Skeletal muscle cell (primary cell): Measurements from ENCODE around the gene IL19.

Source experiments
- DNase-seq: peaks from one replicate; pipeline ENCODE4 v3.0.0-alpha.2; 2010; ENCODE audit warnings: low read depth
- H3K4me3 ChIP-seq: 2 replicates; pipeline ENCODE4 v1.5.1; 2011; ENCODE audit warnings: low read depth, mild to moderate bottlenecking, control low read depth, low read length, moderate library complexity

Gene IL19

GRCh38 chr1:206872139-206872538 lies 101.6 kb downstream of the IL19 start:
- H3K4me3 ChIP-seq = no peak overlapping the region
- no peak for DNase-seq

DNA sequence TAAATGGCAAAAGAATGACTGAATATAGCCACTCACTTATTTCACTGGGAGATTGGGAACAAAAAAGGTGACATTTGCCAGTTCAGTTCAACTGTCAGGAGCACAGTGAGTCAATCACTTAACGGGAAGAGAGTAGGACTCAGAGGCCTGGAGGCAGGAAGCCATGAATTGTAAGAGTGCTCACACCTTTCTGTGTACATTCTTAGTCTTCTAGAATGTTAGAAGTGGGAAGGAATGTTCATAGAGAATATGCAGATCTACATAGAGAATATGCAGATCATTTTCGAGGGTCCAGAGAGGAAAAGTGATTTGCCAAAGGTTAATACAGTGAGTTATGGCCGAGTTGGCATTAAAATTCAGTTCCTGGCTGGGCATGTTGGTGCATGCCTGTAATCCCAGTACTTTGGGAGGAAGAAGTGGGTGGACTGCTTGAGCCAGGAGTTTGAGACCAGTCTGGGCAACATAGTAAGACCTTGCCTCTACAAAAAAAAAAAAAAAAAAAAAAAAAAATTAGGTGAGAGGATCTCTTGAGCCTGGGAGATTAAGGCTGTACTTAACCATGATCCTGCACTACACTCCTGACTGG lies 103.1 kb downstream of the IL19 start:
- DNase-seq = no peak
- no peak overlapping the region for H3K4me3 ChIP-seq

DNA sequence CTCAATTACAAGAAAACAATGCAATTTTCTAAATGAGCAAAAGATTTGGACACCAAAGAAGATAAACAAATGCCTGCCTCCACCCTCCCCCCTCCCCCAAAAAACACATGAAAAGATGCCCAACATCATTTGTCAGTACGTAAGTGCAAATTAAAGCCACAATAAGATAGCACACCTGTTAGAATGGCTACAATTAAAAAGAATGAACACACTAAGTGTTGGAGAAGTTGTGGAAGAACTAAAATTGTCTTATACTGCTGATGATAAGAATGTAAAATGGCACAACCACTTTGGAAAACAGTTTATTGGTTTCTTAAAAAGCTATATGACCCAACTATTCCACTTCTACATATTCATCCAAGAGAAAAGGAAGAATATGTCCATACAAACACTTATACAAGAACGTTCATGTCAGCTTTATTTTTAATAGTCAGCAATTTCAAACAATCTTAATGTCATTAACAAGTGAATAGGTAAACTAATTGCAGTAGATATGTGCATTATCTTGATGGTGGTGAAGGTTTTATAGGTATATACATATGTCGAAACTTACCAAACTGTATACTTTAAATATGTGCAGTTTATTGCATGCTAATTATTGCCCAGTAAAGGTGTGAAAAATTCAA lies 105.3 kb downstream of the IL19 start:
- H3K4me3 ChIP-seq = no peak overlapping the region
- no peak for DNase-seq

DNA sequence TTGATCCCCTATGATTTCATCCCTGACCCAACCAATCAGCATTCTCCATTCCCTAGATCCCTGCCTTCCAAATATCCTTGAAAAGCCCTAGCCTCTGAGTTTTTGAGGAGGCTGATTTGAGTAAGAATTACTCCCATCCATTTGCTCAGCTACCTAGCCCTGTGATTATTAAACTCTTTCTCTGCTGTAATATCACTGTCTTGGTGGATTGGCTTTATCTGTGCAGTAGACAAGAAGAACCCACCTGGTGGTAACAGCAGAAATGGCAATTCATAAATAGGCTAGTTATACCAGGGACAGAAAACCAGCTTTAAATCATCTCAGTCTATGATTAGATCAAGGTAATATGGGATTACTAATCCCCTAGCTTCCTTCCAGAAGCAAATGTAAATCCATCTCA lies 107.9 kb downstream of the IL19 start:
- H3K4me3 ChIP-seq = no peak overlapping the region
- DNase-seq = no peak

GRCh38 chr1:206880314-206880713 lies 109.7 kb downstream of the IL19 start:
- DNase-seq = no peak
- no peak overlapping the region for H3K4me3 ChIP-seq

DNA sequence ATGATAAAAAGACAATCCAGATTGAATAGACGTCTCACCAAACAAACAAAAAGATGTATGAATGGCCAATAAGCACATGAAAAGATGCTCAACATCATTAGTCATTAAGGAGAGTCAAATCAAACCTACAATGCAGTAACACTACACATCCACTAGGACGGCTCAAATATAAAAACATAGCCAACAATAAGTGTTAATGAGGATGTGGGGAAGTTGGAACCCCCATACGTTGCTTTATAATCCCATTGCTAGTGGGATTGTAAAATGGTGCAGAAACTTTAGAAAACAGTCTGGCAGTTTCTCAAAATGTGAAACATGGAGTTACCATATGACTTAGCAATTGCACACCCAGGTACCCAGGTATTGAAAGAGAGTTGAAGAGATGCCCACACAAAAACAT lies 112.0 kb downstream of the IL19 start:
- H3K4me3 ChIP-seq = no peak overlapping the region
- DNase-seq = no peak

DNA sequence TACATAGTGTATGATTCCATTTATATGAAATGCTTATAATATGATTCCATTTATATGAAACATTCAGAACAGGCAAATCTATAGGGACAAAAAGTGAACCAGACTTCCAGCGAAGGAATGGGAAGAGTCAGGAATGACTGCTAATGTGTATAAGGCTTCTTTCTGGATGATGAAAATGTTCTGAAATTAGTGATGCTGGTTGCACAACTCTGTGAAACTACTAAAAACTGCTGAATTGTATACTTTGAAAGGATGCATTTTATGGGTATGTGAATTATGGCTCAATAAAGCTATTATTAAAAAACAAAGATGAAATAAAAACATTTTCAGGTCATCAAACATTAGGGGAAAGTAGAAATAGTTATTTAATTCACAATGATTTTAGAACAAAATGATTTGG lies 112.6 kb downstream of the IL19 start:
- no peak for DNase-seq
- no peak overlapping the region for H3K4me3 ChIP-seq

- H3K4me3 ChIP-seq = no peak overlapping the region
- no peak for DNase-seq
Measured at GRCh38 chr1:206883876-206884275, 113.3 kb downstream of the IL19 start.

DNA sequence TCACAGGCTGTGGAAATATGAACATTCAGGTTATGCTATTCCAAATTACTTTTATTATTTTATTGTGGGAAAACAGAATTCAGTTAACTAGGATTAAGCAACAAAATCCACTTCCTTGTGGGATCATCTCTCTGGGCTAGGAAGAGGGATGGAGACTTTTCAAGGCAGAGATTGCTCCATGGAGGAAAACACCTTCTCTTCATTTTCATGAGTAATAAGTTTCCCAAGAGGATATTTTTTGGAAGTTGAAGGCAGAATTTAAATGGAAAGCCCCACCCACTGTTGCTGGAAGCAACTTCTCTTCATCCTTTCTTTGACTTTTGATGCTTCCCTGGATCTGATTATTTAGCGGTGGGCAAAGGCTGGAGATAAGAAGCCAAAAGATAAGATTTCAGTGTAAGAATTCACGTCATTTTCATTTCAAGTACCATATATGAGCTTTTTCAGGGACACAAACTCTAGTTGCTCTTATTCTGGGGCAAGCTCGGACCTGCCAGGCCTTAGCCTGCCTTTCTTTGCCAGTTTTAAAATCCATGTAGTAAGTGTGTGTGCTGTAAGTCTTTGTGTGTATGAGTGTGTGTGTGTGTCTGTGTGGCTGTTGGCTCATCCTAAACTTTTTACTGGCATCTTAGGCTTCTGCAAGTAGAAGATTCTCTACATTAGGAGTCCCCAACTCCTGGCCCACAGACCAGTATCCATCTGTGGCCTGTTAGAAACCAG lies 114.9 kb downstream of the IL19 start:
- DNase-seq = no peak
- no peak overlapping the region for H3K4me3 ChIP-seq

DNA sequence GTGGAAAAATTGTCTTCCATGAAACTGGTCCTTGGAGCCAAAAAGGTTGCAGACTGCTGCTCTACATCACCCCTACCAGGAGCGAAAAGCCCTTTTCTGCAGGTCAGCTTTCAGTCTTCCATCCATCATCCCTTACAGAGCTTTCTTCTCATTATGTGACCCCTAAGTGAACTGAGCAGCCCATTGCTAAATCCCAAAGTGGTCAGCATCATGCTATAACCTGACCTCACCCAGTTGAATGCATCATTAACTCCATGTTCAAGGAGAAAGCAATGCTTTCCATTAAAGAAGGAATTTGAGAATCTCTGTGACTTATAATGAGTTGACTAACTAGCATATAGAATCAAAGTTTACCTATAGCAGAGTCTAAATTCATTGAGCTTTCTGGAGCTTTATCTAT lies 116.3 kb downstream of the IL19 start:
- no peak overlapping the region for H3K4me3 ChIP-seq
- DNase-seq = no peak

DNA sequence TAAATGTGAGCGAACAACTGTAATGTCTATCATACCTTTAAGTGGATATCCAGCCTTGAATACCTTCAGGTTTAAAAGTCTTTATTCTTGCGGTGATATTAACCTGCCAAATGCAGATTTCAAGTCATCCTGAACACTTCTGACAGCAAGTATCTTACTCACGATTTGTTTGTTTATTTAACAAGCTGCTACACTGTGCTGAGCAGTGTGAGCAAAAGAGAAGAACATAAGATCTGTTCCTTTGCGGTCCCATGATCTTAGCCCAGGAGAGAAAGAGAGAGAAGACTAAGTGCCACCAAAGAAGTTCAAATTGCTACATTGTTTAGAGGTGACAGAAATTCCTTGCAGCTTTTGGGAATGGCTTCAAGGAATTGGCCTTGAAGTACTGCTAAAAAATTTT lies 117.1 kb downstream of the IL19 start:
- no peak for DNase-seq
- no peak overlapping the region for H3K4me3 ChIP-seq

DNA sequence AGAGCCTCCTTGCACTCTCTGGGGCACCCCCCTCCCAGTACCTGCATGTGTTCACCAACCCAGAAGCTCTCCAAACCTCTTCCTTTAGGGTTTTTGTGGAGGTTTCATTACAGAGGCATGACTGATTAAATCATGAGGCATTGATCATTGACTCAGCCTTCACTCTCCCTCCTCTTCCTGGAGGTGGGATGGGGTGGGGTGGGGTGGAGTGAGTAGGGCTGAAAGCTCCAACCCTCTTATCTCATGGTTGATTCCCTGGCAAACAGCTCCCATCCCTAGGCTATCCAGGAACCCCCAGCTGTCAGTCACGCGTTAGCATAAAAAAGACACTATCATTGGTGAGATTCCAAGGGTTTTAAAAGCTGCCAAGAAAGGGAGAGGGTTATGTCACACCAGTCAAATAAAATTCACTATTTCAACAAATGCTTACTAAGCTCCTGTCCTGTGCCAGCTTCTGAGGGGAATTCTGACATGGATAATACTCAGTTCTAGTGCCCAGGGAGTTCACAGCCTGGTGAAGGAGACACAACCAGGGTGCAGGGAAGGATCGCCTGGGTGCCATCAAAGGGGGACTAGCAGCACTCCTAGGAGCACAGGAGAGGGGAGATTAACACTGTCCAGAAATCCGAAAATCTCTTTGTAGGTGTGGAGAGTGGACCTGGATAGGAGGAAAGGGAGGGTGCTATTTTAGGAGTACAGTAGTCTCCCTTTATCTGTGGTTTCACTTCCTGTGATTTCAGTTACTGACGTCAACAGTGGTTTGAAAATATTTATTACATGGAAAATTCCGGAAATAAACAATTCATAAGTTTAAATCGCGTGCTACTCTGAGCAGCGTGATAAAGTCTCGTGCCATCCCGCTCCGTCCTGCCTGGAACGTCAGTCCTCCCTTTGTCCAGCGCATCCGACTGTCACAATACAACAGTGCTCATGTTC lies 119.8 kb downstream of the IL19 start:
- H3K4me3 ChIP-seq = no peak overlapping the region
- DNase-seq = no peak

DNA sequence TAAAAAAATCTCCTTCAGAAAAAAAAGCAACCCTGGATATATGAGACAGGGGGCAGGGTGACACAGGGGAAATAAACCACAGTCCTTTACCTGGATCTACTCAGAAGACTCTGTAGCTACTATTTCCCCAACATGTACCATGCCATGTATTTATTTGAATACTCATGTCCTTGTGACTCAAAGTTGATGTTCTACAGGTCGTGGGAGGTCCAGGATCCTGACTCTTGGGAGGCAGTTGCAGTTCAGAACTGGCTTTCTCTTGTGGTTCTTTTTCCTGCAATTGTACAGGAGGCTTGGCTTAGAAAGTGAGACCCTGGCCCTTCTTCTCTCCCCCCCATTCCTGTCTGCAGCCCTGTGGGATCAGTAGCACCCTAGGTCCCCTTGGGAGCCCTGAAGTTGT lies 120.8 kb downstream of the IL19 start:
- H3K4me3 ChIP-seq = no peak overlapping the region
- DNase-seq = no peak
